ENCODE measurements around the gene ANKRD66. TPM values are rescaled to one million over a fixed set of nuclear protein-coding genes. Genes with fewer than 3 reads are reported as not detected.

ANKRD66 gene
- total RNA-seq, 1 donor from 2014 or later = not detected

DNA sequence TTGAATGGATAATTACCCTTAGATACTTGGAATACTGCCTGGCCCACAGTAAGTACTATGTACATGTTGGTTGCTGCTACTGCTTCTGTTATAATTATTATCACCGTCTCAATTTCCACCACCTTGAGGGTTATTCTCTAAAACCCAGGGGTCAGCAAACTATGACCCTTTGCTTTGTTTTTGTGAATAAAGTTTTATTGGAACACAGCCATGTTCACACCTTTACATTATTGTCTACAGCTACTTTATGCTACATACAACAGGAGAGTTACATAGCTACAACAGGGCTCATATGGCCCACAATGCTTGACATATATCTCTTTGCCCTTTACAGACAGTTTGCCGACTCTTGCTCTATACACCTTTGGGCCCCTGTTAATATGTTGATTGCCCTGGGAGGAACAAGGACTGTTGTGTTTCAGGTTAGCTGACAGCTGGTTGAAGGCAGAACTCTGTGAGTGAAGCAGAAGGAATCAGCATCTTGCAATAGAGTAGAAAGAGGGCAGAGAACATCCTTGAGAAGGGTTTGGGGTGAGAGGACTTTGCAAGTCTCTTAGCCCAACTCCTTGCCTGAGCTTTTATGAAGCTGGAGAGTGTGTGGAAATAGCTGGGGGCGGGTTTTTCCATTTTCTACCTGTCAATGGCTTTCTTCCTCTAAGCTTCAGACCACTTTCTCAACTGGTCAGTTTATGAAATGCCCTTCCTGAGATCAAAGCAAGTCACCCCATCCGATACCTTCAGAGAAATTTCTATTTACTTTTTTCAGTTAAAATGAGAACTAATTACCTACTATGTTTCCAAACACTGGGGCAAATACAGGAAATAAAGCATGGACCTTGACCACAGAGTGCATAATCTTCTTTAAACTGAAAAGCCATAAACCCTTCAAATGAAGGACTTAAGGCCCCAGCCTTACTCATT is 43.0 kb downstream of the ANKRD66 start:
- no peaks in the 10 kb centered on the region for H3K36me3 Mint-ChIP-seq (ENCODE audit: low read depth)
- H3K27me3 Mint-ChIP-seq = no peaks in the 10 kb centered on the region
- intact Hi-C loops (cut with micrococcal nuclease) = no loop called here
- no peaks in the 10 kb centered on the region for H3K9me3 Mint-ChIP-seq
- H3K27ac Mint-ChIP-seq = no peak overlapping the region
- DNase-seq = no peak
- no peaks in the 10 kb centered on the region for H3K4me1 Mint-ChIP-seq
- H3K4me3 Mint-ChIP-seq = no peak overlapping the region

DNA sequence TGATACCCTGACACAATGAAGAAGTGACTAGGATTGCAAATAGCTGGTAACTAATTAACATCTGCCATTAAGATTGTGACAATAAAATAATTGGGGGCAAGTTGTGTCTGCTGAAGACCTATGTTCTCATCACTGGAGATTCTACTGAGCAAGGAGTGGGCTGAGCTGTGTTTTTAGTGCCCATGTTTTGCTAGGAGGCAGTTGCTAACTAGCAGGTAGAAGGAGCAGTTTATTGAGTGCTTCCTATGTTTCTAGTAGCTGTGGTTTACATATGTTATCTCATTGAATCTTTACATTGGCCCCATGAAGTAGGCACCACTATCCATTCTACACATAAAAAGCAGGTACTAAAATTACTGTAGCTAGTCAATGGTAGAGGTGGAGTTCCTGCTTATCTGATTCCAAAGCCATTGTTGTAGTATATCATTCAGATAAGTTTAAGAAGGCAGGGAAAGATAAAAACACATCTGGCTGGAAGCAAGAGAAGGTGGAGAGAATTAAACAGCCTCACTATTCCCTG is 43.7 kb downstream of the ANKRD66 start:
- DNase-seq = no peak
- H3K4me3 Mint-ChIP-seq = no peak overlapping the region
- no peaks in the 10 kb centered on the region for H3K27me3 Mint-ChIP-seq
- intact Hi-C loops (cut with micrococcal nuclease) = no loop called here
- no peaks in the 10 kb centered on the region for H3K36me3 Mint-ChIP-seq (ENCODE audit: low read depth)
- H3K4me1 Mint-ChIP-seq = no peaks in the 10 kb centered on the region
- H3K27ac Mint-ChIP-seq = no peak overlapping the region
- H3K9me3 Mint-ChIP-seq = no peaks in the 10 kb centered on the region

DNA sequence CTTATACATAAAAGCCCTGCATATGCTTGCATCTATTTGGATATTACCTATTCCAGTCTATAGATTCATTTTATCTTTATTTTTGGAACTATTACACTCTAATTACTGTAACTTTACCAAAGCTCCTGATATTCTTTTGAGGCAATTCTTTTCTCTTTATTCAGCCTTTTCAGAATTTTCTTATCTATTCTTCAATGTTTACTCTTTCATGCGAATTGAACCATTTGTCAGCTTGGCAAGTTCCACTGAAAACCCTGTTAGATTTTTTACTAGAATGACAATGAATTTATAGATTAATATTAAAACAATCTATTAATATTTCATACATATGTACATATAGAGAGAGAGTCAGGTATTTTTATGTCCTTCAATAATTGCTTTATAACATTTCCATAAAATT is 45.9 kb downstream of the ANKRD66 start:
- H3K4me1 Mint-ChIP-seq = no peaks in the 10 kb centered on the region
- intact Hi-C loops (cut with micrococcal nuclease) = no loop called here
- no peak overlapping the region for H3K27ac Mint-ChIP-seq
- no peak for DNase-seq
- H3K4me3 Mint-ChIP-seq = no peak overlapping the region
- H3K36me3 Mint-ChIP-seq (ENCODE audit: low read depth) = no peaks in the 10 kb centered on the region
- H3K9me3 Mint-ChIP-seq = no peaks in the 10 kb centered on the region
- no peaks in the 10 kb centered on the region for H3K27me3 Mint-ChIP-seq

DNA sequence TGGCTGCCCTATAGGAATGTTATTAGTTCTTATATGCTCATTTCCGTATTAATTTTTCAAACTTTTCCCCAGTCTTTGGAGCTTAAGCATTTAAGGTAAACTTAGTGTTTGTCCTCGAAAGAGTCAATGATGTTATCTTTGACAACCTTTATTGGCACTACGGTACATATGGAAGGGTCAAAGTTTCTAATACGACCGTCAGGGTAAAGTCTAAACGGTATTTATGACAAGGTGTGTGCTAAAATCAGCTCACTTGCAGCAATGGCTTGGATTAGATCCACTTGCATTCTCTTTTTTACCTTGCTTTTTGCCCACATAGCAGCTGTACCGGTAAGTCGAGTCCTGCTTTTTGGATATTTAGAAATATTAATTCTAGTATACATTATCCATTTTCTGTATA is 46.4 kb downstream of the ANKRD66 start, which contains the start of gene MEP1A:
Gene MEP1A (plus strand): TSS at position 252 of the 400 bp plus-strand sequence. CDS start 10 bp downstream, at position 262.
- H3K27me3 Mint-ChIP-seq = no peaks in the 10 kb centered on the region
- H3K4me1 Mint-ChIP-seq = no peaks in the 10 kb centered on the region
- H3K9me3 Mint-ChIP-seq = no peaks in the 10 kb centered on the region
- intact Hi-C loops (cut with micrococcal nuclease) = no loop called here
- no peak within 1 kb of the TSS for H3K4me3 Mint-ChIP-seq
- DNase-seq = no peak
- H3K27ac Mint-ChIP-seq = no peak within 1 kb of the TSS
- H3K36me3 Mint-ChIP-seq (ENCODE audit: low read depth) = no peaks in the 10 kb centered on the region

DNA sequence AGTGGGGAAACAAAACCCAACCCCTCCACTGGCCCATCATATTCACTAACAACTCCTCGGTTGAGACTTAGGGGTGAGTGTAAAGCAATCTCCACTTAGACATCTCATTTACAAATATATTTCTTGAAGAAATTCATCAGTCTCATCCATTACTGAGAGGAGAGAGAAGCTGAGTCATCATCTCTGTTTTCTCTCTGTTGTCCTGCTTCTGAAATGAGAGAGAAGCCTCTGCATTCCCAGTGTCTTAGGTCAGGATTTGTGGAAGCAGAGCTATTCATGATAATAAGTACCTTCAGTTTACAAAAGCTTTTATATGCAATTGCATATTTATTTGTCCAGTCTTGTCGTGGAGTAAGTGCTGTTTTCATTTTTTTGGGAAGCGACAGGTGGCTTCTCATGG is 47.3 kb downstream of the ANKRD66 start:
- intact Hi-C loops (cut with micrococcal nuclease) = no loop called here
- H3K9me3 Mint-ChIP-seq = no peaks in the 10 kb centered on the region
- H3K36me3 Mint-ChIP-seq (ENCODE audit: low read depth) = no peaks in the 10 kb centered on the region
- H3K4me1 Mint-ChIP-seq = no peaks in the 10 kb centered on the region
- H3K27me3 Mint-ChIP-seq = no peaks in the 10 kb centered on the region
- DNase-seq = no peak
- H3K4me3 Mint-ChIP-seq = no peak overlapping the region
- H3K27ac Mint-ChIP-seq = no peak overlapping the region

DNA sequence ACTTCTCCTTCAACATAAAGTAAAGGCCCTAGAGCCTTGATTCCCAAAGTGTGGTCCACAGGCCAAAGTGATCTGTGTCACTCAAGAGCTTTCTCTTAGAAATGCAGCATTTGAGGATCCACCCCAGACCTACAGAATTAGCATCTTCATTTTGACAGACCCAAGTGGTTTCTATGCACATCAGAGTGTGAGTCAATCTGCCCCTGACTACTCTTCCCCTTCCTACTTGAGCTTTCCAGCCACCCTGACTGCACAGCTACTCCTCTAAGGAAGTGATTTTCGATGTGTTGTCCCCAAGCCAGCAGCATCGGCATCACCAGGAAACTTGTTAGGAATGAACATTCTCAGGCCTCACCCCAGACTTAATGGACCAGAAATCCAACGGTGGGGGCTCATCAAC is 49.1 kb downstream of the ANKRD66 start:
- DNase-seq = no peak
- H3K4me3 Mint-ChIP-seq = no peak overlapping the region
- H3K36me3 Mint-ChIP-seq (ENCODE audit: low read depth) = no peaks in the 10 kb centered on the region
- no peaks in the 10 kb centered on the region for H3K9me3 Mint-ChIP-seq
- no peak overlapping the region for H3K27ac Mint-ChIP-seq
- no peaks in the 10 kb centered on the region for H3K4me1 Mint-ChIP-seq
- intact Hi-C loops (cut with micrococcal nuclease) = no loop called here
- no peaks in the 10 kb centered on the region for H3K27me3 Mint-ChIP-seq

DNA sequence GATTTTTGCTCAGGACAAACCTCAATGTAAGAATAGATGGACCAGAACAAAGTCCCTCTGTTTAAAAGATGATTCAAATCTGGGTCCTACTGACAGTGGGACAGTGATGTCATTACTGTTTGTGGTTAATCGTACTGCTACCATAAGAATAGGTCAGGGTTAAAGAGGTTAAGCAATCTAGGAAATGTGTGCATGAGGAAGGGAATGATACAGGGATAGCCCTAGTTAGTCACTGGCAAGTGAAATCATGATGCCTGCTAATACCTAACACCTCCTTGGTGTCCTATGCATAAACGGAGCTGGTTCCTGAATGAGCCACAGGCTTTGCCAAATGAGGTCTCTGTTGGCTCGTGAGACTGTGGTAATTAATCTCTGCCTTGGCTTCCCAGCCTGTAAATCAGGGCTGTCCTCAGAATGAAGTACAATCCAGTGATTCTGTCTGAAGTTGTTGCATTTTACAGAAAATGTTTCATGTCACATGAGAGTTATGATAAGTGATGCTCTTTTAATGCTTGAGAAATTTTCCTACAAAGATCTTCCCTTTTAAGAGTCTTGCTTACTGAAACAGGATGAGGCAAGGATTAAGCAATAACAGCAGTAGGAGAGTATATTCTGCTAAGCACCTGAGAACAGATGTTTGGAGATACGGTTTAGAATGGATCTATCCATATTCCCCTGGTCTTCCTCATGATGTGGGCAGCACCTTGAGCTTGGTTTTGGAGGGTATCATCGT is 50.3 kb downstream of the ANKRD66 start:
- H3K27me3 Mint-ChIP-seq = no peaks in the 10 kb centered on the region
- no peaks in the 10 kb centered on the region for H3K4me1 Mint-ChIP-seq
- no peak overlapping the region for H3K27ac Mint-ChIP-seq
- H3K36me3 Mint-ChIP-seq (ENCODE audit: low read depth) = no peaks in the 10 kb centered on the region
- no peak for DNase-seq
- no peak overlapping the region for H3K4me3 Mint-ChIP-seq
- H3K9me3 Mint-ChIP-seq = no peaks in the 10 kb centered on the region
- intact Hi-C loops (cut with micrococcal nuclease) = no loop called here

DNA sequence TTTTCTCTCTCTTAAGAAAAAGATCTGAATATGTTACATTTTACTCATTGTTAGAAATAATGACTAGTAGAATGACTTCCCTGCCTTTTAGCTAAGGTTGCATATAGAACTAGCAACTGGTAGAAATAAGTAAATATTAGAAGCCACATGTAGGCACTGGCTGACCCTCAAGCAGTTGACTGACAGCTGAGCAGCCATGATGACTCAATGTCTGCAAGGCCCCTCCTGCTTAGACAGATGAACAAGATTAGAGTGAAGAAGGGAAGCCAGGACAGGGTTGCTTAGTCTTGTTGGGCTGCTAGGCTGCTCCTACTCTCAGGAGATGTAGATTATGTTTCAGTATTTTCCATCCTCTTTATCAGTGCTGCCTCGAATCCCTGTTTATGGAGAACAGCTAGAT is 52.9 kb downstream of the ANKRD66 start:
- no peak overlapping the region for H3K4me3 Mint-ChIP-seq
- H3K36me3 Mint-ChIP-seq (ENCODE audit: low read depth) = no peaks in the 10 kb centered on the region
- DNase-seq = no peak
- intact Hi-C loops (cut with micrococcal nuclease) = no loop called here
- no peaks in the 10 kb centered on the region for H3K4me1 Mint-ChIP-seq
- peaks cover 4% of the 10 kb centered on the region for H3K27me3 Mint-ChIP-seq
- no peak overlapping the region for H3K27ac Mint-ChIP-seq
- no peaks in the 10 kb centered on the region for H3K9me3 Mint-ChIP-seq

DNA sequence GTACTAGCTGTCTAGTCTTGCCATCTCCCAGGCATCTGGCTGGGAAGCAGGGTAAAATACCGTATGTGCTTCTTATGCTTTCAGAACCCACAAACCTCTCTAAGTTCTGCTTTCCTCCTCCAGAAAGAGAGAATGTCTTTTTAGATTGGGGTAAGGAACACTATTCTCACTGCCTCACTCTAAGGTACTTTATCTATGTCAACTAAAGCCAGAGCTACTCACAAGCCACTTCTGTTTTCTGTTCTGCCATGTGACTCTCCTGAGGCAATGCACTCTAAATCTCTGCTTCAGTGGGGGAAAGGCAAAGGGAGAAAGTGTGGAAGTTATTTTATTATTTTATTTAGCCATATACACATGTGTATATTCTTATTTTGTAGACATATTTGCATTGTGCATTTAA is 62.1 kb downstream of the ANKRD66 start:
- Mint-ChIP-seq H3K27me3 (peaks cover 6% of the 10 kb centered on the region), H3K9me3 (no peaks in the 10 kb centered on the region), H3K4me1 (no peaks in the 10 kb centered on the region), H3K36me3 (ENCODE audit: low read depth) (no peaks in the 10 kb centered on the region), H3K27ac (no peak overlapping the region), H3K4me3 (no peak overlapping the region)
- no peak for DNase-seq
- intact Hi-C loops (cut with micrococcal nuclease) = no loop called here

Other genes starting within 250 kb of the ANKRD66 start
- not detected in 2 replicates for gene CYP39A1, start 94.1 kb upstream of the ANKRD66 start, total RNA-seq
- gene SLC25A27, start 94.0 kb upstream of the ANKRD66 start, total RNA-seq = 0.07 and 0.28 TPM in 2 replicates
- gene TDRD6, start 59.0 kb upstream of the ANKRD66 start, total RNA-seq = not detected in 2 replicates
- gene PLA2G7, start 11.6 kb upstream of the ANKRD66 start, total RNA-seq = not detected in 2 replicates
- not detected in 2 replicates for gene MEP1A, start 46.5 kb downstream of the ANKRD66 start, total RNA-seq
- not detected in 2 replicates for gene ADGRF5, start 175.0 kb downstream of the ANKRD66 start, total RNA-seq